ENCODE measurements around the gene SLC7A11.
"Not testable (repeated sequence)": the region's sequence is repeated elsewhere in the genome, so short reads cannot be mapped to it uniquely, and the experiment has no call there.

Gene SLC7A11

DNA sequence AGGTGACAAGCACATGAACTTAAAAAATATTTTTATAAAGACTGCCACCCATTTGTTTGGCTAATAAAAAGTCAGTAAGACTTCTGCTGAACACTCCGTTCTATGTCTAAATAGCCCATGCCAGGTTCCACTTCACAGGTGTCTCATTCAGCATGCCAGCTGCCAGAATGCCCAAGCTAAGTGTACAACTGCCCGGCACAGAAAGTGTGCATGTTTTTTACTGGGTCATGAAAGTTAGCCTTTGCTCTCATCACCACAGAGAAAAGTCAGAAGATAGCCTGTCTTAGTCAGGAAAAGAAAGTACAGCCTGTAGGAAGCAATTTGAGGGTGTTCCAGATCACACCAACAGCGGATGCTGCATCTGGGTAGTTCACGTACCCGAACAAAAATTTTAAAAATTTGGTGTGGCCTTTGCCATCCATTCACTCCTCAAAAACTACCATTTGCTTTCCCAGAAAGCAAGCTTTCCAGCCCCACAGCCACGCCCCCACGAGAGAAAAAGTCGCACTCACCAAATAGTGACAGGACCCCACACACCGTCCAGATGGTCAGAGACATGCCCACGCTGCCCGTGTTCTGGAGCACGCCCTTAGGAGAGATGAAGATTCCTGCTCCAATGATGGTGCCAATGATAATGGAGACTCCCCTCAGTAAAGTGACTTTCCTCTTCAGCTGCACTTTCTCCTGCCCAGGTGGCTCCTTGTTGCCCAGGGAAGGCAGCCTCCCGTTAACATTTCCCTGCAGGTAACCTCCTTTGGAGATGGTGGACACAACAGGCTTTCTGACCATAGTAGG is 671 bp downstream of the SLC7A11 start:
- DNase-seq = no peak

DNA sequence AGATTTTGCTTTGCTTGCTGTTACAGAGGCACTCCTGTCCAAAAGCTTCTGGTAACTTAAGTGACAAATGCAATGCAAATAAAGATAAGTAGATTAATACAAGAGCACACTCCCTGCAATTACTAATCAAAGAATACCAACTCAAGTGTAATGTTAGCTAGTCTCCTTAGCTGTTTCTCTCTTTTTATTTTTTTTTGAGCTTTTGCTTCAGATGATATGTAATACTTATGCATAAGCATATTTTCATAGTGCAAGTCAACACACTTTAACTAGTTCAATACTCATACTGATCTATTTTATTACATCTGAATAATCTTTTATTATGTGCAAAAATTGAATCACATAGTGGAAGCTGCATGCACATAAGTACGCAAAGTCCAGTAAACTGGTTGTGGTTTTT is 2.7 kb downstream of the SLC7A11 start:
- no peak for DNase-seq

DNA sequence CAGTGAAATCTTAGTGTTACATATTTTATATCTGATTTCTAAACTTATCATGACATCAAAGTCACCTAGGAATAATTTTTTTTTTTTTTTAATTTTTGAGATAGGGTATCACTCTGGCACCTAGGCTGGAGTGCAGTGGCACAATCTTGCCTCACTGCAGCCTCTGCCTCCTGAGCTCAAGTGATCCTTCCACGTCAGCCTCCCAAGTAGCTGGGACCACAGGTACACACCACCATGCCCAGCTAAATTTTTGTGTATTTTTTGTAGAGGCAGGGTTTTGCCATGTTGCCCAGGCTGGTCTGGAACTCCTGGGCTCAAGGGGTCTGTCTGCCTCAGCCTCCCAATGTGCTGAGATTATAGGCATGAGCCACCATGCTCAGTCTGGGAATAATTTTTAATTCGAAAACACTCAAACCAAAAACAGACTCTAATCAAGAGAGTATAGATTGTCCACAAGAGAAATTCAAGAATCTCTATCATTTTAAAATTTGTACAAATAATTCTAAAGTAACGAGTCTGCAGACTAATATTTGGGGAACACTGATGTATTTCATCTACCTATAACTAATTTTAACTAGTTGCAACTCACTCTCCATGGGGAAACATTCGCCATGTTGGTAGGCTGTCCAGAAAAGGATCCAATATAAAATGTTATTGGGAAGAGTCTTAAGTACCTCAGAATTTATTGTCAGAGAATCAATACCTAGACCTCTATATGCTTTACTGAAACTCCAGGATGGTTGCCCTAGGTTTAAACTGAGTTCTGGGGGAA is 3.4 kb downstream of the SLC7A11 start:
- DNase-seq = no peak

DNA sequence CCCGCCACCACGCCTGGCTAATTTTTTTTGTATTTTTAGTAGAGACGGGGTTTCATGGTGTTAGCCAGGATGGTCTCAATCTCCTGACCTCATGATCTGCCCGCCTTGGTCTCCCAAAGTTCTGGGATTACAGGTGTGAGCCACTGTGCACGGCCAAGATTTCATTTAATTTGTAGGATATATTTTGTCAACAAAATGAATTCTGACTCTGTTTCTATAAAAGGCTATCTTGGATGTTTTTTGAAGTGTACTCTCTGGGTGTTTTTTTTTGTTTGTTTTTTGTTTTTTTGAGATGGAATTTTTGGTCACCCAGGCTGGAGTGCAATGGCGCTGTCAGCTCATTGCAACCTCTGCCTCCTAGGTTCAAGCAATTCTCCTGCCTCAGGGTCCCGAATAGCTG is 5.0 kb downstream of the SLC7A11 start:
- DNase-seq = not testable (repeated sequence)

DNA sequence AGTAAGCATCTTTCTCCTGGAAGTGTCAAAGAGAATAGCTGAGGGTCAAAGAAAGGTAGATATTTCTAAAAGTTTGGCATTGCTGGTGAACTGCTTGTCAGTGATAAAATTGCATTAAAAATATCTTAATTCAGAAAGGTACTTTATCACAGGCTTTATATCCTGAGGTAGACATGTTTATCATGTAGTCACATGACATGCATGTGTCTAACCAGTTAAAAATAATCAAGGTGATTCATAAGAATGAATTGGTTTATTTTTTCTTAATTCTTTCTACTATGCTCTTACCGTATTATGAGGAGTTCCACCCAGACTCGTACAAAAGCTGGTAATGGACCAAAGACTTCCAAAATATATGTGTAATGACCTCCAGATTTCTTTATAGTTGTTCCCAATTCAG is 6.1 kb downstream of the SLC7A11 start:
- DNase-seq = no peak

DNA sequence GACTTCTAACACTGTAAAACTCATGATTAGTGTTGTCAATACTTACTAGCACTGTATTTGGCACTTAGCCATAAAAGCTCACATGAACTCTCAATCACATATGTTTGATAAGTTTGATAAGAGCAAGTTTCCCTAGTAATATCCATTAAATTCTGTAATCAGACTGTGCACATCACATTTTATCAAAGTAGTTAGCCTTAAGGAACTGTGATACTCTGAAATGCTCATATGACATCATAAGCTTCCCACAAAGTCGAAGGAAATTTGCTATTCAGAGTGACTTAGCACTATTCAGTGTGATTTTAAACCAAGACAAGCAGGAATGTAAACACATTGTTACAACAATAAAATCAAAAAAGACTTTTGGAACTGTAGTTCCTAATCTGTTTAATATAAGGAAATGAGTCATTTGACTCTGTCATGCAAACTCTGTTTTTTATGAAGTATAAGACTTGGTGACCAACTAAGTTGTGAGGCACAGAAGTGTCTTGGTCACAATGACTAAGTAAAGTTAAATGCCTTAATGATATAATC is 6.7 kb downstream of the SLC7A11 start:
- no peak for DNase-seq

DNA sequence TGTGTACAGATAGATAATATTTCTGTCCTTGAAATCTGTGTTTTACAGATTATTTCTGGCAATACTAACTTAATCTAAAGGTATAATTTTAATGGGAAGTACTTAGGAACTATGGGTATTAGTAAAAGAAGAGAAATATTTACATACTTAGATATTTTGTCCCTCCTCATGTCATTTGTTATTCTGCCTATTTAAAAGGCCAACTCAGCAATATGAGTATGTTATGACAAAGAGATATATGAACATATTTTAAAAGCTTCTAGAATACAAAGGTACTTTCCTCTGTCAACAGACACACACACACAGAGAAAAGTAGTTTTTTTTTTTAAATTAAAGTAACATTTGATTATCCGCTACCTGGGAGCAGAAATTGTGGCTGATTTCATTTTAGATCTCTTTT is 7.9 kb downstream of the SLC7A11 start:
- DNase-seq = no peak

DNA sequence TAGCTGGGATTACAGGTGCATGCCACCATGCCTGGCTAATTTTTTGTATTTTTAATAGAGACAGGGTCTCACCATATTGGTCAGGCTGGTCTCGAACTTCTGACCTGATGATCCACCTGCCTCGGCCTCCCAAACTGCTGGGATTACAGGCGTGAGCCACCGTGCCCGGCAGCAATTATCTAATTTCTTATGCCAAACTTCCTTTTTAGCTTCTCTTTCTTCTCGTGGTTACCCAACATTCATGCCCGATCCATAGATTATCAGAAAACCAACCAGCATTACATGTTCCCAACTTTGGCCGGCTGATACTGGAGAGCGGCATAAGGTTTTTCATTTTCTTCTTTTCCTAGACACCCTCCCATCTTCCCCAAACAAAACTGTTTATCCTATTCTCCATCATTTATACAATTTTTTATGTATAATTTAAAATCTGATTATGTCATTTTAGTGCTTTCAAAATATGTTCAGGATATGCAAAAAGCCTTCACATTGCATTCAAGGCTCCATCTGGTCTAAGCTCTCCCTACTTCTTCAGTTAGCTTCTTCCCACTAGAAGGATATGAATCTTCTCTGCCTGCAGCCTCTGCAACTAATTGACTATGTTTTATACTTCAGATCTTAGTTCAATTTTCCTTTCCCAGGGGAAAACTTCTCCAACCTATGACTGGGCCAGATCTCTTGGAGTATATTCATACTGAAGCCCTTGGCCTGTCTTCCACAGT is 8.7 kb downstream of the SLC7A11 start:
- DNase-seq = no peak

DNA sequence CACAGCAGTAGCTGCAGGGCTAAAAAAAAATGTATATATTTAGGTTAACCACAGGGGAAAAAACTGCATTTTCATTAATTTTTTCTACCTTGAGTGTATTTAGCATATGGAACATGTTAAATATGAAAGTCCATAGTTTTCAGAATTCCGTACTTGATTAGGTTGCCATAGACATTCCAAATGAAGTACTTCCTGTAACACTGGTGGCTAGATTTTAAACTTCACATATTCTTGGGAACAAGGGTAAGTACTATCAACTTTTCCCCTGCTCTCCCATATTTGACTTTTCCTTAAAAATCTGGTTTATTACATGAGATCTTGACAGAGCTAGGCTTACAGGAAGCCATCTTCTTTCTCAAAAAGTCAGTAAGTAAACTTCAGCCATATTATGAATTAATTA is 9.8 kb downstream of the SLC7A11 start:
- no peak for DNase-seq

DNA sequence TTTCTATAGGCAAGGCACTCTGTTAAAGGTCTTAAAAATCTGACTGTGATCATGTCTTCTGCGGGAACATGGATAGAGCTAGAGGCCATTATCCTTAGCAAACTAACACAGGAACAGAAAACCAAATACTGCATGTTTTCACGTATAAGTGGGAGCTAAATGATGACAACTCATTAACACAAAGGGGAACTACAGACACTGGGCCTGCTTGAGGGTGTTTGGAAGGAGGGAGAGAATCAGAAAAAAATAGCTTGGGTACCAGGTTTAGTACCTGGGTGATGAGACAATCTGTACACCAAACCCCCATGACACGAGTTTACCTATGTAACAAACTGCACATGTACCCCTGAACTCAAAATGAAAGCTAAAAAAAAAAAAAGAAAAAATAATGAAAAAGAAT is 12.1 kb downstream of the SLC7A11 start:
- DNase-seq = no peak

DNA sequence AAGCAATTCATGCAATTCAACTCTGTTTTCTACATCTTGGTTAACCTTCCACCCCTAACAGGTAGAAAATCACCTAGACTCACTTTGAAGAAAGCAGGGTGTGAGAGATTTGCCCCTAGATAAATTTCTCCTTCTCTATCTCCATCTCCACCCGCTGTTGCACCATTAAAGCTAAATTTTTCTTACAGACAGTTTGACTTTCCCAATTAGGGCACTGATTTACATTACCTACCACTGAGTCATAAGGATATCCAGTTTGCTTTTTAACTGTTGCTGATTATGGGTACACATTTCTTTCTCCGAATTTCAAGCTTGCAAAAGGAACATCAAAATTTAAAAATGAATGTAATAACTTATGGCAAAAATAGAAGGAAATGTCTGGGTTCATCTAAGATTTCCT is 13.0 kb downstream of the SLC7A11 start:
- DNase-seq = no peak

DNA sequence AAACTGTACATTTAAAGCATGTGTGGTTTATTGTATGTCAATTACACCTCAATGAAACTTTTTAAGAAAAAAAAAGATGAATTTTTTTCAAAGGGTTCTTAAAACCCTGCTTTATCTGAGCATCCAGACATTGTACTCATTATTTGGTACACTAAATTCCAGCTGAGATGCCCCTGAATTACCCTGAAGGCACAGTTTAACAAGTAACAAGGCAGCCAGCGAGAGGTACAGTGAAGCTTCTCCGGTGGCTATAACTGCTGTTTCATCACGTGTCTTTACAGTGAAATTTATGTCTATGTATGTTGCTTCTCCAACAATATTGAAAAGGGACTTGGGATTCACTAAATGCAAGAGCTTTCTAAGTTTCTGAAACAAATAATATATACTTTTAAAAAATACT is 15.8 kb downstream of the SLC7A11 start:
- no peak for DNase-seq

DNA sequence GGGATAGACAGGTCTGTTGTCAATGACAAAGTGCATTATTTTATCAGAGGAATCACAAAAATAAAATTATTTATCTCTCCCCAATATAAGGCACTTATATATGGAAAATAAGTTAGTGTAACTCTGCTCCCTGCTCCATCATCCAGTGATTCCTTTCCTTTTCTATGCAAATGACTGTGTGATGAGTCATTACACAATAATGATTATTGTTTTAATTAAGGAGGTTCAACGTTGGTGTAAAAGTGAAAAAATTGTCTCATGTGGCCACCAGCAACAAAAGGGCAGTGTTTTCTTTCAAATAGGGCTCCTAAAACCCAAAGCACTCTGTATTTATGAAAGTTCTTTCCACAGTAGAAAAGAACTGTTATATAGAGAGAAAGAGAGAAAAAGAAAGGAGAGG is 16.7 kb downstream of the SLC7A11 start:
- no peak for DNase-seq

DNA sequence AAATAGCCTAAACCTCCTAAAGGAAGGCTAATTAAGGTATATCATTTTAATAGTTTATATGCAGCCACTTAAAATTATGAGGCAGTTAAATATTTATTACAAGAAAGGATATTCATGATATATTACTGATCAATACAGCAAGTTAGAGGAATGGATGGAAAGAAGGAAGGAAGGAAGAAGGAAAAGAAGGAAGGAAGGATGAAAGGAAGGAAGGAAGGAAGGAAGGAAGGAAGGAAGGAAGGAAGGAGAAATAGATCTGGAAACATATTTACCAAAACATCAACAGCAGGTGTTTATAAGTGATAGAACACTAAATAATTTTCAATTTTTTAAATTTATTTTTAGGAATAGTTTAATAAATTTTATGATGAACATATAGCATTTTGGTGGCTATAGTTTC is 17.5 kb downstream of the SLC7A11 start:
- no peak for DNase-seq

DNA sequence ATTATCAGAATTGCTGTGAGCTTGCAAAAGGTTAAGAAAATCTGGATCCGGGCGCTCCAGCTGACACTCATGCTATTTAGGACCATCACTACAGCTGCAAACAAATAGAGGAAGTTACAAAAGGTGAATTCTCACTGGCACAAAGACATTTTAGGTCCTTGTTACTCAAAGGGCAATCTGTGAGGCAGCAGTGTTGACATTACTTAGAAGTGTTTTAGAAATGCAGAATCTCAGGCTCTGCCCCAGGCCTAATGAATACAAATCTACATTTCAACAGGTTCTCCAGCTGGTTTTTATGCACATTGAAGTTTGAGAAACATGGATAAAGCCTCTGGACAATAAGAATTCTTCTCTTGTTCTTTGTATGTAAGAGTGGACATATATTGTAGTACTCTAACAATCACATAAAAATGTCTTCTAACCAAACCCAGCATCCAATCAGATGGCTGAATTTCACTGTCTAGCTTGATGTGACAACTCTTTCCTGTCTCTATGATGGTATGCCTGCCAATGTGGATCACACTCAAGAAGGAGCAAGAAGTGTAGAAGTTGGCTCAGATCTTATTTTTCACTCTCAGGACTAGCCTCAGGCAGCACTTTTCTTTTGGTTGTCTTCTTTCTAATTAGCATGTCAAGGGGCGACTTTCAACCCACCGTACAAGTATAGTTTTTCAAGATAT is 18.8 kb downstream of the SLC7A11 start:
- DNase-seq = no peak

DNA sequence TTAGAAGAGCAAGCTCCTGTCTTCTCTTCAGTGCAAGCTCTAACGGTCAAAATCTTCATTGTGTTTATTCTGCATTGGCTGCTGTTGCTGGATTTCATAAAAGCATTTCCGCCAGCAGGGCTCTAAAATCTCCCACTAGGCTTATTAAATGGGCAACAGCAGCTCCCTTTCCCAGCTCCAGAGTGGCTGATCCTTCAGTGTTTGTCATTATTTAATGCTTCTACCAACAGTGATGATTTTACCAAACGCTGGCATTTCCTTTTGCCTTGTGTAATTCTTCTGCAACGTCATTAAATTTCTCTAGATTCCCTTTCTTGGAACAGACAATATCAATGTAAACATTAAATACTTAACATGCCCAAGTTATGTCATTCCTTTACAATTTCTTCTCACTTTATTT is 20.1 kb downstream of the SLC7A11 start:
- DNase-seq = no peak

DNA sequence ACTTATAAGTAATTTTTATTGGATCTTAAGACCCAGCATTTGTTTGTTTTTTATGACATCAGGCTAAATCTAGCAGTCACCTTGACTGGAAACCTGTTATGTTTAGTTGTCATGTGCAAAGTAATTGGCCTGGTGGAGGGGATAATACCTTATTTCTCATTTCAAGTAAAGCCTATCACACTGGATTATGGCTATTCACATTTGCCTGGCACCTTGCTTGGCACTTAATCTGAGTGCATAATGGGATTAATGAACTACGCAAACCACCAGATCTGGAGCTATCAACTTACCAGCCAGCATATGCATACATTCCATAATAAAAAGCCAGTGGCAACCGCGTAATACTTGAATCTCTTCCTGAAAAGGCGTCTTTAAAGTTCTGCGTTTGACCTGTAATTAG is 23.2 kb downstream of the SLC7A11 start:
- no peak for DNase-seq

DNA sequence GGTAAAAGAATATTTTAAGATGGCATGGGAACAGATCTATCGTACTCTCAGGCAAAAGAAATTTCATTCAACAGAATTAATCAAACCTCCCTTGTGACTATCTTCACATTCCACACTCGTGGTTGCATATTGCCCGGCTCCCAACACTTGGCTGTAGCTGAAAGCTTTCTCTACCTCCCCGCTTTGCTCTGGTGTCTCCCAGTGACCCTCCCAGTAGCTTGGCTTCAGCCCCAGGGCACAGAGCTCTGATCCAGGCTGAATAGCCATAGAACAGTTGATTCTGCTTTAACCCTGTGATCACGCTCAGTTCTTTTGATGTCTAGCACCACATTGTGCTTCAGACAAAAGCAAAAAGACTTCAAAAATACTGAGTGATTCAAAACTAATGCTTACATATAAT is 24.6 kb downstream of the SLC7A11 start:
- DNase-seq = no peak

DNA sequence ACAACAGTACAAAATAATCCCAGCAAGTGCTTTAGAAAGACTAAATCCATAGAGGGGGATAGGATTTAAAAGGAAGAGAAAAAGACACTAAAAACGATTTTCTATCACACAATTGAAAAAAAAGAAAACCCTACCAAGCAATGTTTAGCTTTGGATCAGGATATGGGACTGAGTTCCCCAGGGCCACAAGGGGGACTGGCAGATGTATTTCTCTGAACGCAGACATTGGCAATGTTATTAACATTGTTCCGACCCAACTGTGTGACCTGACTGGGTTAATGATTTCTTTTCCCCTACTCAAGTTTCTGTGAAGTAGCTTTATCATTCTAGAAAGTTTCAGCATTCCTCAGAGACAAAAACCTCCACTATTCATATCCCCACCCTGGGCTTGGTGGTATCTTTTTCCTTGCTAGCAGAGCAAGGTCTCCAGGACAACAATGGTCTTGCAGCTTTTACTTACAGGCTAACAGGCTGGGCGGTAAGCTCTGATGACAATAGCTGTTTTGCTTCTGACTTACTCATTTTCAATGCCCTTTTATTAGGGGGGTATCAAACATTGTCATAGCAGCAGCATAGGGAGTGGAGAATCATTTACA is 25.8 kb downstream of the SLC7A11 start:
- no peak for DNase-seq

DNA sequence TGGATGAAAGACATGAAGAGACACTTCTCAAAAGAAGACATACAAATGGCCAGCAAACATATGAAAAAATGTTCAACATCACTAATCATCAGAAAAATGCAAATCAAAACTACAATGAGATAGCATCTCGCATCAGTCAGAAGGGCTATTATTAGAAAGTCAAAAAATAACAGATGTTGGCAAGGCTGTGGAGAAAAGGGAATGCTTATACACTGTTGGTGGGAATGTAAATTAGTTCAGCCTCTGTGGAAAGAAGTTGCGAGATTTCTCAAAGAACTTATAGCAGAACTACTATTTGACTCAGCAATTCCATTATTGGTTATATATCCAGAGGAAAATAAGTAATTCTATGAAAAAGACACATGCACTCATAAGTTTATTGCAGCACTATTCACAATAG is 31.6 kb downstream of the SLC7A11 start:
- DNase-seq = not testable (repeated sequence)

DNA sequence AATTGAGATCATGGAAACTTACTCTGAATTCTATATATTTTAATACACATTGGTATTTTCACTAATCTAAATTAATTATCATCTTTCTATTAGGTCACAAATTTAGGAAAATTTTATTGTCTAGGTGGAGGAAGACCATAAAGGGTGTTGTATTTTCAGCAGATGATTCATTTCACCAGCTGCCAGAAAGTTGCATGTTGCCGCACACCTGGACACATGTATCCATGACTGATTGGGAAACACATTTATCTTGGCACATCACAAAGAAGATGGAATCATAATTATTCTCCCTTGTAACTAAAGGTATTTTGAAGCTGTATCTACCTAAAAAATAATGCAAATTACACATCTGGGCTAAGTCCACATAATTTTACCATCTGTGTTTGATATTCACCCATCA is 33.1 kb downstream of the SLC7A11 start:
- DNase-seq = no peak

DNA sequence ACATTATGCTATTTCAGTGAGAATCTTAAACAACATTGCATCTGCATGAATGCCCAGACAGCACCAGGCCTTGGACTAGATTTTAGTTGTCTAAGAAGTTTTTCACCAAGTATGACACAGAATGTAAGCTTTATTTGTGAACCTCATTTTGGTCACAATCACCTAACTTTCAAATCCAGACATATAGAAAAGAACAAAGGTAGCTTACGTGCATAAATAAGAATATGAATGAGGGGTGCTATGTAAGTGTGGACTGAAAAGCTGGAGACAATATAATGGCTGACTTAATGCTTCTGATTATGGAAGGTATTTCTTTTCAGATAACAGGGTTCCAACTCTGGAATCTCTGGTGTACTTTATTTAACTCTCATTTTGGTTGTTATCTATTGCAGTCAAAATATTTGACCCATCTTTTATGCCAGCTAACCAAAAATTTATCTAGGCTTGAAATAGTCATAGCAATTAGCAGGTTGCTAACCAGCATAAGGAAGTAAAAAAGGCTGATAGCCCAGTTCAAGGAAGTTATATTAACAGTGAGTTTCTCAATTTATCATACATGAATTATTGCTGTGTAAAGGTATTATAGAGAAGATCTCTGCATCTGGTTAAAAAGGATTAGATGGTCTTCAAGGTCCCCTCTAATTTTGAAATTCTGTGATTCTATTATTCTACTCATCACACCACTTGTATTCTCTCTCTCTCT is 36.5 kb downstream of the SLC7A11 start:
- no peak for DNase-seq

All from activated CD4-positive, alpha-beta T cell treated with anti-CD3 and anti-CD28 coated beads, Interleukin-2, amount 50 U/mL, for 4 hours (primary cell).